IPS-15b (cell line): Measurements from ENCODE around the gene SPAG16.
"Not testable (repeated sequence)": the region's sequence is repeated elsewhere in the genome, so short reads cannot be mapped to it uniquely, and the experiment has no call there.

ENCODE experiments used
- H3K27me3 ChIP-seq: one replicate; pipeline ENCODE4 v1.6.1; 2013; ENCODE audit warnings: low read length; ENCODE audit not compliant: control insufficient read depth, insufficient read depth
- H3K36me3 ChIP-seq: one replicate; pipeline ENCODE4 v1.6.1; 2013; ENCODE audit warnings: low read length; ENCODE audit not compliant: control insufficient read depth, insufficient read depth
- H3K4me1 ChIP-seq: one replicate; pipeline ENCODE4 v1.6.1; 2013; ENCODE audit warnings: mild to moderate bottlenecking, low read length; ENCODE audit not compliant: control insufficient read depth, insufficient read depth
- H3K4me3 ChIP-seq: one replicate; pipeline ENCODE4 v1.5.1; 2013; ENCODE audit warnings: low read depth, low read length
- H3K9ac ChIP-seq: one replicate; pipeline ENCODE4 v1.6.1; 2013; ENCODE audit warnings: low read depth, mild to moderate bottlenecking, low read length
- H3K9me3 ChIP-seq: one replicate; pipeline ENCODE4 v1.6.1; 2013; ENCODE audit warnings: mild to moderate bottlenecking, low read length; ENCODE audit not compliant: control insufficient read depth, insufficient read depth

The SPAG16 gene

DNA sequence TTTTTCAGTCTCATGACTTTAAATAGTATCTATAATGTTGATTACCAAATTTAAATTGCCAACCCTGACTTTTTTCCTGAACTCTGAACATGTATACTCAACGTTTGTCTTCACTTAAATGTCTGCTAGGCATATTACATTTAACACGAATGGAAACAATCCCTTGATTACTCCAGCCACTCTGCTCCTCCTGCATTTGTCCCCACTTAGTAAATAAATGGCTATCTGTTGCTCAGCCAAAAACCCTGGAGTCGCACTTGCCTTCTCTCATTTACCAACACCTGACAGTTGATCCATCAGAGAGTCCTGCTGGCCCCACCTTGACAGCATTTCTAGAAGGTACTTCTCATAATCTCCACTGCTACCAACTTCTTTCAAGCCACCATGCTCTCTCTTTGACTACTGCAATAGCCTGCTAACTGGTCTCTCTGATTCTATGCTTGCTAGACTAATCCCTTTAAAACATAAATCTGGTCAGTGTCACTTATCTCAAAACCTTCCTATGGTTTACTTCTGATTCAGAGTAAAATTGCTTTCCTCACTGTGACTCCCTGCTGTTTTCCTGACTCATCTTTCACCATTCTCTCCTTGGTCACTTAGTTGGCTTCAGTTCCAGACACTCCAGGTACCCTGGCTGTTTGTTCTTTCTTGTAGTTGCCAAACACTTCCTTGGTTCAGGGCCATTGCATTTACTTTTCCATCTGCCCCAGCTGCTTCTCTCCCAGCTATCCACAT, 31.9 kb downstream of the SPAG16 start:
- no peak overlapping the region for H3K4me3 ChIP-seq
- no peaks in the 10 kb centered on the region for H3K9me3 ChIP-seq
- H3K36me3 ChIP-seq, result no peaks in the 10 kb centered on the region
- H3K4me1 ChIP-seq, result no peaks in the 10 kb centered on the region
- H3K9ac ChIP-seq, result no peak overlapping the region
- no peaks in the 10 kb centered on the region for H3K27me3 ChIP-seq

DNA sequence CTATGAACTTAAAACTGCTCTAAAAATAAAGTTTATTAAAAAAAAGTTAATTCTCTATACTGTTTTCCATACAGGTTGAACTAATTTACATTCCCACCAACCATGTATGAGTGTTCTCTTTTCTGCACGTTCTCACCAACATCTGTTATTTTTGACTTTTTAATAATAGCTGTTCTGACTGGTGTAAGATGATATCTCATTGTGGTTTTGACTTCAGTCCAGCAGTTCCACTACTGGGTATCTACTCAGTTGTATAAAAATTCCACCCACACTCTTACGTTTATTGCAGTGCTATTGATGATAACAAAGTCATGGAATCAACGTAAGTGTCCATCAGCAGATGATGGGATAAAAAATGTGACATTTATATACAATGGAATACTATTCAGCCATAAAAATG, 33.7 kb downstream of the SPAG16 start:
- H3K36me3 ChIP-seq, result no peaks in the 10 kb centered on the region
- no peak overlapping the region for H3K4me3 ChIP-seq
- no peaks in the 10 kb centered on the region for H3K9me3 ChIP-seq
- no peaks in the 10 kb centered on the region for H3K27me3 ChIP-seq
- H3K4me1 ChIP-seq, result no peaks in the 10 kb centered on the region
- H3K9ac ChIP-seq, result no peak overlapping the region

DNA sequence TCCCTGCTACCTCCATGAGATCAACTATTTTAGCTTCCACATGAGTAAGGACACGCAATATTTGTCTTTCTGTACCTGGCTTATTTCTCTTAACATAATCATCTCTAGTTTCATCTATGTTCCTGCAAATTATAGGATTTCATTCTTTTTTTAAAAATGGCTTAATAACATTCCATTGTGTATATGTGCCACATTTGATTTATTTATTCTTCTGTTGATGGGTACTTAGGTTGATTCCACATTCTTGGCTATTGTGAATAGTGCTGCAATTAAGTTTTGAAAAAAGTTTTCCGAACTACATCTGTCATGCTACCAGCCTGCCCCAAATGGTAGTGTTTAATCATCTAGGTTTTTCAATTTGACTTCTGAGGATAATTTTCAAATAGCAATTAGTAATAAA, 36.3 kb downstream of the SPAG16 start:
- Histone ChIP-seq H3K4me3 (no peak overlapping the region), H3K9ac (no peak overlapping the region), H3K27me3 (no peaks in the 10 kb centered on the region), H3K36me3 (no peaks in the 10 kb centered on the region), H3K4me1 (no peaks in the 10 kb centered on the region), H3K9me3 (no peaks in the 10 kb centered on the region)

DNA sequence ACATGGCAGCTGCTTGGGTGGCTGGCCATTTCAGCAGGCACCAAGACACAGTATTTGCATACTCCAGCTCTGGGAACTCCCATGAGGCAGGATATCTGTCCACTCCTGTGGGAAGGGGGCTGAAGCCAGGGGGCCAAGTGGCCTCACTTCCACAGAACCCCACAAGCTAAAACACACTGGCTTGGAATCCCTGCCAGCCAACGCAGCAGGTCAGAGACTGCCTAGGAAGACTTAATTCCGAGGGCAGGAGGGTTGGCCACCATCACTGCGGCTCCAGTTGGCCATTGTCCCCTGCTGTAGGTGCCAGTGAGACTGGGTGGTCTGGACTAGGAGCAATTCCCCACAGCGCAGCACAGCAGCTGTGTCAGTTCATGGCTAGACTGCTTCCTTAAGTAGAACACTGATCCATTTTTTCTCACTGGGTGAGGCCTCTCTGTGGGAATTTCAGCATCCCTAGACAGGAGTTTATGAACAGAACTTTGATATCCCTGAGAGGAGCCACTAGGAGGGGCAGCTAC, 52.0 kb downstream of the SPAG16 start:
- Histone ChIP-seq H3K36me3 (no peaks in the 10 kb centered on the region), H3K27me3 (no peaks in the 10 kb centered on the region), H3K4me1 (no peaks in the 10 kb centered on the region), H3K4me3 (no peak overlapping the region), H3K9me3 (peaks cover 4% of the 10 kb centered on the region), H3K9ac (no peak overlapping the region)

DNA sequence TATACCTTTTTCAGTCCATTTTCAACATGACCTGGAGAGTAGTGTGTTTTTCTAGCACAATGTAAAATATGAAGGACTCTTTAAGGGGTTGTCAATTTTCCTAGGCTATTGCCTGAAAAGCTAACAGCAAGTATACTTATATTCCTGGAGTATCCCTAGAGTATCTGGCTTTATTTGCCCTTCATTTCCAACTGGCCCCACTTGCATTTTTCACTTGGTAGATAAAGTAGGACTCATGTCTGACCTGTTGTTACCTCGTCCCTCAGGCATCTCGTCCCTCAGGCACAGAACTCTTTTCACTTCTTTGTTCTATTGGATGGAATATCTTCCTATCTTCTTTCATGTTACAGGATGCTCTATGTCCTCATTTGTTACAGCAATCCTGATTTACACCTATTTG, 69.2 kb downstream of the SPAG16 start:
- Histone ChIP-seq H3K27me3 (no peaks in the 10 kb centered on the region), H3K9me3 (no peaks in the 10 kb centered on the region), H3K4me3 (no peak overlapping the region), H3K4me1 (no peaks in the 10 kb centered on the region), H3K9ac (no peak overlapping the region), H3K36me3 (no peaks in the 10 kb centered on the region)

DNA sequence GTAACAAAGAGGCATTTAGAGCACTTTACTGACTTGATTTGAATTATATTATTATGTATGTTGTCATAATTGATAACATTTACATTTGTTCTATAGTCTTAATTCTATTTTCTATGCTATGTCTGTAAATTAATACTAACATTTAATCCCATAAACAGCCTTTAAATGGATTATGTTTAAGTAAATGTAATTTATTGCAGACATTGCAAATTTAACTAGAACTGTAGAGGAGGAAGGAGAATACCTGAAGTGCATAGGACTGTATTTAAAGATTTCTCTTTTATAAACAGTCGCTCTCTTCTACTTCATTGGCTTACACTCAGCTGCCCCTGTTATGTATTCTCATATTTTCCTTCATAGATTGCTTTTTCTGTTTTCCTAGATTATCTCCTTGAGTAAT, 92.4 kb downstream of the SPAG16 start:
- H3K27me3 ChIP-seq, result no peaks in the 10 kb centered on the region
- no peaks in the 10 kb centered on the region for H3K36me3 ChIP-seq
- H3K9ac ChIP-seq, result no peak overlapping the region
- no peaks in the 10 kb centered on the region for H3K9me3 ChIP-seq
- no peak overlapping the region for H3K4me3 ChIP-seq
- no peaks in the 10 kb centered on the region for H3K4me1 ChIP-seq

DNA sequence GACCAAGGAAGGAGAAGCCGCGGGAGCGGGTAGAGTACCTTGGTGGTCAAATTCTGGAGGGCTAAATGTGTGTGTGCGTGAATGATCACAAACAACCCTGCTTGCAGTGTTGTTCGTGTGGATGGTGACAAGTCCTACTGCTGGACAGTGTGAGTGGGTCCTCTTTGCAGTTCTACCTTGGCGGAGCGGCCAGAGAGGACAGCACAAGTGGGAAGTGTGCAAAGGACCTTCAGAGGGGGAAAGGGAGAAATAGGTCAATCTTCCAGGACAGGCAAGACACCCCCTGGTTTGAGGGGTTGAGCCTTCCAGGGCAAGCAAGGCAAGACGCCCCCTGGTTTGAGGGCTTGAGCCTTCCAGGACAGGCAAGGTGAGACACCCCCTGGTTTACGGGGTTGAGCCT, 122.8 kb downstream of the SPAG16 start:
- H3K27me3 ChIP-seq, H3K4me3 ChIP-seq, H3K9me3 ChIP-seq, H3K36me3 ChIP-seq, H3K9ac ChIP-seq, H3K4me1 ChIP-seq: not testable (repeated sequence)

DNA sequence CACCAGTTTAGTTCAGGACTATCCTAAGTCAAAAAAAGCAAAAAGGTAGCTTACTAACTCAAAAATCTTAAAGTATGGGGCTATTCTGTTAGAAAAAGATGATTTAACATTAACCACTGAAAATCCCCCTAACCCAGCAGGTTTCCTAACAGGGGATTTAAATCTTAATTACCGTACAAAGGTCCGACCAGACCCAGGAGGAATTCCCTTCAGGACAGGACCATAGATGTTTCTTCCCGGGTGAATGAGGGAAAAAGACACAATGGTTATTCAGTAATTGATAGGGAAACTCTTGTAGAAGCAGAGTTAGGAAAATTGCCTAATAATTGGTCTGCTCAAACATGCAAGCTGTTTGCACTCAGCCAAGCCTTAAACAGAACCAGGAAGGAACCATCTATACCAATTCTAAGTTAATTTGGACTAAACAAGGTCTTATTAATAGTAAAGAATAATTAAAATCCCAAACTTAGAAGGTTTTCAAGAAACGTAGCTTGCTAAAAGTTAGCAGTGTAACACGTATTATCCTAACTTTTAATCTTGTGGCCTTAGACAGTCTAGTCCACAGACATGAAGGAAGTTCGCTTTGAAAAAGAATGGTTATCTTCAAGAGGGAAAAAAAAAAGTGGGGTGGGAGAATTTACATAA, 124.3 kb downstream of the SPAG16 start:
- not testable (repeated sequence) for H3K9ac ChIP-seq, H3K4me1 ChIP-seq, H3K36me3 ChIP-seq, H3K4me3 ChIP-seq, H3K9me3 ChIP-seq, H3K27me3 ChIP-seq

DNA sequence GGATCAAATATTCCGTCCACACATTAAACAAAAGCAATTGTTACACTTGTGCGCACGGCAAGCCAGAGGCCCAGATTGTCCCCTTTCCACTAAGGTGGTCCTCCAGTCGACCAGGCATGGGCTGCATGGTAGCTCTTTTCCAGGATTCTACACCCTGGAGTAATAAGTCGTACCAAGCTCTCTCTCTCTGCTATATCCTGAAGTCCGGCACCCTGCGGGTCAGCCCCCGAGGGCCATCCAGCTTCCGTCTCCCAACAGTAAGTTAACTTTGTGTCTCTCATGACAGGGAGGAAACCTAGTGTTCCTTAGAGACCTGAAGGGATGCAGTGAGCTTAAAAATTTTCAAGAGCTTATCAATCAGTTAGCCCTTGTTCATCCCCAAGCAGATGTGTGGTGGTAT, 126.4 kb downstream of the SPAG16 start:
- H3K4me3 ChIP-seq, H3K27me3 ChIP-seq, H3K36me3 ChIP-seq, H3K9me3 ChIP-seq, H3K9ac ChIP-seq, H3K4me1 ChIP-seq: not testable (repeated sequence)

DNA sequence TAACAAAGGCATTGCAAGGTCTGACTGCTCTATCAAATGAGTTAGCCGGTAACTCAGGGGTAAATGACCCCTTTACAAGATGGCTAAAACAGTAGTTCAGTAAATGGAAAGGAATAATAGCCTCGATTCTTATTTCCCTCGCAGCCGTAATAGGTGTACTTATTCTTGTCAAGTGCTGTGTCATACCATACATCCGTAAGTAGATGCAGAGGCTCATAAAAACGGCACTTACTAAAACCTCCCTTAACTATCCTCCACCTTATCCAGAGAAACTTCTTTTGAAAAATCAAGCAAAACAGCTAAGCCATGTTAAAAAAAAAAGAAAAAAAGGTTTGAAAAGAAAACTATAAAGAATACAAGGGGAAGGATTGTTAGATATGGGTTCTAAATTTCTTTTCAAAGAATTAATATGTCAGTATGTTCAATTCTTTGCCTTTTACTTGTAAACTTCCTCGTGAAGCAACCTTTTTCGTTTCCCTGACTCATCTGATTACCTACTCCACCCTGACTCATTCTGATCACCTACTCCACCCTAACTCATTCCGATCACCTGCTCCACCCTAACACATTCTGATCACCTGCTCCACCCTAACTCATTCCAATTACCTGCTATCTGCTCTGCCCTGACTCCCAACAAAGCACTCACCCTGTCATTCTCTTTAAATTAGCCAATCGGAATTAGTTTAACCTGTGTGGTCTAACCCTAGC, 127.5 kb downstream of the SPAG16 start:
- H3K27me3 ChIP-seq, result no peaks in the 10 kb centered on the region
- no peaks in the 10 kb centered on the region for H3K9me3 ChIP-seq
- no peak overlapping the region for H3K4me3 ChIP-seq
- H3K9ac ChIP-seq, result no peak overlapping the region
- H3K36me3 ChIP-seq, result no peaks in the 10 kb centered on the region
- no peaks in the 10 kb centered on the region for H3K4me1 ChIP-seq

DNA sequence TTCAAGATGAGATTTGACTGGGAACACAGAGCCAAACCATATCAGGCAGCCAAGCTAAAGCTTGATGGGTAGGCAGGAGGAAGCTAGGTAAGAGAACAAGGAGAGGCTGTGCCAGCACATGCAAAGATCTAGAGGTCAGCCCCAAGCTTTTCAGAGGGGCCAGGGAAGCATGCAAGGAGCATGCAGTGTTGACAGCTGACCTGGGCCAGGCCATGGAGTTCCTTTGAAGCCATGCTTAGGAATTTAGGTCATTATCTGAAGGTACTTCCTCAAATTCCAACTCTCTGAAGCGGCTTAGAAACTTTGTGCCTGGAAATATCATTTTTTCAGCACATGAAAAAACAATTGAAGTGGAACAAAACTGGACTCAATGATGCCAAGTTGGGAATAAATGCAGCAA, 130.8 kb downstream of the SPAG16 start:
- Histone ChIP-seq H3K4me1 (no peaks in the 10 kb centered on the region), H3K9me3 (no peaks in the 10 kb centered on the region), H3K36me3 (no peaks in the 10 kb centered on the region), H3K4me3 (no peak overlapping the region), H3K9ac (no peak overlapping the region), H3K27me3 (no peaks in the 10 kb centered on the region)

DNA sequence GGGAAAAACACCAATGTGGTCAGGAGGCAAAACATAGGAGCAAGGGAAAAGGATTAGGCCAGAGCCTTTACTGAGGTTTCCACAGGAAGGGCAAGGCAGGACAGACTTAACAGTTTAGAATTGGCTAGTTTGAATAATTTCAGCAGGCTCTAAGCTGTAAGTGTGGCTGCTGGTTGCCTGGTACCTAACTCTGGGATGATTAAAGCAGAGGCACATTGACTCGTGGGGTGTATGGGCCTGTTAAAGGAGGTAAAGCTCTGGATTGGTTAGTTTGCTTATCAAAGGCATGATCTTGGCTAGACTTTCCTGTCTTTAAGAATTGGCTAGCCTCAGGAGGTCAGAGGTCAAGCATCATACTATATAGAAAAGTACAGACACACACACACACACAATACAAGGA, 132.6 kb downstream of the SPAG16 start:
- Histone ChIP-seq H3K9ac (no peak overlapping the region), H3K27me3 (no peaks in the 10 kb centered on the region), H3K36me3 (no peaks in the 10 kb centered on the region), H3K9me3 (peaks cover 2% of the 10 kb centered on the region), H3K4me1 (no peaks in the 10 kb centered on the region), H3K4me3 (no peak overlapping the region)
